Measurements from ENCODE around the gene ADGRE2.
A peak's percentile ranks its signal among the peaks of the same experiment; 100 is the strongest.

The ADGRE2 gene

GRCh38 chr19:14731200-14731599 lies 47.2 kb downstream of the ADGRE2 start:
- DNase-seq: no peak

DNA sequence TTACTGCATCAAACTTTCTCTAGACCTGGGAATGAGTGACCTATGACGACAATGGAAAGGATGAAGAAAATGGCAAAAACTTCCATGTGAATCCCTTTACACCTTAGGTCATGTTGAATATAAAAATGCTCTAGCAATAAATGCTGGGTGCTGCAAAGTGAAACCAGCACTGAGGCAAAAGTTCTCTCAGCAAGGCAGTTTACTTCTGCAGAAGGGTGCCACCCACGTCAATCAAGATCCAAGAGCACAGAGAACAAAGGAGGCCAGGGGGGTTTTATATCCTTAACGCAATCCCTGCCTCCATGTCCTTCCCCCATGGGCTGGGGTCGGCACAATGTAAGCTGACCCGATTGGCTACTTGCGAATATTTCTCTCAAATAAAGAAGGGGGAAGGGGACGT lies 49.8 kb downstream of the ADGRE2 start:
- no peak for DNase-seq

GRCh38 chr19:14722127-14722526 lies 56.2 kb downstream of the ADGRE2 start:
- no peak for DNase-seq

DNA sequence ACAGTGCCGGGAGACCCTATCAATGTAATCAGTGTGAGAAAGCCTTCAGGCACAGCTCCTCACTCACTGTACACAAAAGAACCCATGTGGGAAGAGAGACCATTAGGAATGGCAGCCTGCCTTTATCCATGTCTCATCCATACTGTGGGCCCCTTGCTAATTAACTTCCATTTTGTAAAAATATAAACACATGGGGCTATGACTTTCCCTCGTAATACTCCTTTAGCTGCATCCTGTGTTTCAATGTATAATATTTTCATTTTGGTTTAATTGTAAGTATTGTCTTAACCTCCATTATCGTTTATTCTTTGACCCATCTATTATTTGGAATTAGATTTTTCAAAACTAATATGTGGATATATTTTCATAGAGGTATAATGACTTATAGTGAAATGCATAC lies 59.2 kb downstream of the ADGRE2 start:
- DNase-seq: no peak

DNA sequence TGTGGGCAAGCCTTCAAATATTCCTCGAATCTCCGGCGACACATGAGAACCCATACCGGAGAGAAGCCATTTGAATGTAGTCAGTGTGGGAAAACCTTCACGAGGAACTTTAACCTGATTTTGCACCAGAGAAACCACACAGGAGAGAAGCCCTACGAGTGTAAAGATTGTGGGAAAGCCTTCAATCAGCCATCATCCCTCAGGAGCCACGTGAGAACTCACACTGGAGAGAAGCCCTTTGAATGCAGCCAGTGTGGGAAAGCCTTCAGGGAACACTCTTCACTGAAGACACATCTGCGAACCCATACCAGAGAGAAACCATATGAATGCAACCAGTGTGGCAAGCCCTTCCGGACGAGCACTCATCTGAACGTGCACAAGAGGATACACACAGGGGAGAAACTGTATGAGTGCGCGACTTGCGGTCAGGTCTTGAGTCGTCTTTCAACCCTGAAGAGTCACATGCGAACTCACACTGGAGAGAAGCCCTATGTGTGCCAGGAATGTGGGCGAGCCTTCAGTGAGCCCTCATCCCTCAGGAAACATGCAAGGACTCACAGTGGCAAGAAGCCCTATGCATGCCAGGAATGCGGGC lies 59.7 kb downstream of the ADGRE2 start:
- DNase-seq: no peak

GRCh38 chr19:14715841-14716240 lies 62.5 kb downstream of the ADGRE2 start:
- no peak for DNase-seq

- DNase-seq: no peak
These were observed 73.9 kb downstream of the ADGRE2 start for GRCh38 chr19:14704450-14704849.

DNA sequence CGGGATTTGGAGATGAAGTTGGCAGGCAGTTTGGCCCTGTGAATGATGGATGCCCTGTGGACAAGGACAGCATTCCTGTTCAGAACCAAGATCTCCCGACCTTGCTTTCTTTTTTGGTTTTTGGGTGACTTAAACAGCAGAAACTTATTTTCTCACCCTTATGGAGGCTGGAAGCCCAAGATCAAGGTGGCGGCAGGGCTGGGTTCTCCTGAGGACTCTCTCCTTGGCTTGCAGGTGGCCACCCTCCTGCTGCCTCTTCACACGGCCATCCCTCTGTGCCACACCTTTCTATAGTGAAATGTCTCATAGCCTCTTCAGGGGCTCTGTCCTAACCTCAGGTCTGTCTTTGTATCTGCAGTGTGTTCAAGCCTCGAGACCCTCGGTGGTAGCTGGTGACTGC lies 74.5 kb downstream of the ADGRE2 start:
- no peak for DNase-seq

GRCh38 chr19:14700711-14701375 lies 77.5 kb downstream of the ADGRE2 start:
- DNase-seq: no peak

DNA sequence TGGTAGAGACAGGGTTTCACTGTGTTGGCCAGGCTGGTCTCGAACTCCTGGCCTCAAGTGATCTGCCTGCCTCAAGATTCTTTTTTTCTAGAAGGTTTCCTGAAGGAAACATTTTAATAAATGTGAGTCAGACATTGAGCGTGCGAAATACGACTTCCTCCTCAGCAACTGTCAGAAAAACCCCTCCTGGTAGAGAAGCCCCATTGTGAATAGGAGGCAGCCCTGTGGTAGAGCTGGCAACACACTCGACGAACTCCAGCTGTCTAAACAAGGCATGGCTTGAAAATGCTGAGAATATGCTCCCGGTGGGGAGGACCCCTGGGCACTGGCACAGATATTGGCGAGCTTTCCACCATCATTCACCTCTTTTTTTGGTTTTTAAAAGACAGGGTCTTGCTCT lies 78.7 kb downstream of the ADGRE2 start:
- no peak for DNase-seq

DNA sequence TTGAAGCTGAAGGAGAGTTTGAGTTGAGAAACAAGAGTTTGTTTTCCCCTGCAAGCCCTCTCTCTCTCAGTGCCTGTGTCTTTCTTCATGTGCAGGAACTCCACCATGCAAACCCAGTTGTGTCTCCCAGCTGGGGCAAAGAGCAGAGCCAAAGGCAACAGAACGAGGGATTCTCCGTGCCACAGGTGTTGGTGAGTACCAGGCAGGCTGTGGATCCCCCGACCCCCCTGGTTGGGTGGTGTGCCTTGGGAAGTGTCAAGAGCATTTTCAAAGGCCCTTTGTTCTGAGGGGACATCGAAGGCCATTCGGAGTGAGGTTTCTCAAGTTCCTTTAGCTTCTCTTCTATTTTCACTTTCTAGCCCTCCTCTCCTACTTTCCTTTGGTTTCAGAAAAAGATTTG lies 82.9 kb downstream of the ADGRE2 start:
- no peak for DNase-seq

- DNase-seq: no peak
These were observed 83.6 kb downstream of the ADGRE2 start for GRCh38 chr19:14694641-14695266.

DNA sequence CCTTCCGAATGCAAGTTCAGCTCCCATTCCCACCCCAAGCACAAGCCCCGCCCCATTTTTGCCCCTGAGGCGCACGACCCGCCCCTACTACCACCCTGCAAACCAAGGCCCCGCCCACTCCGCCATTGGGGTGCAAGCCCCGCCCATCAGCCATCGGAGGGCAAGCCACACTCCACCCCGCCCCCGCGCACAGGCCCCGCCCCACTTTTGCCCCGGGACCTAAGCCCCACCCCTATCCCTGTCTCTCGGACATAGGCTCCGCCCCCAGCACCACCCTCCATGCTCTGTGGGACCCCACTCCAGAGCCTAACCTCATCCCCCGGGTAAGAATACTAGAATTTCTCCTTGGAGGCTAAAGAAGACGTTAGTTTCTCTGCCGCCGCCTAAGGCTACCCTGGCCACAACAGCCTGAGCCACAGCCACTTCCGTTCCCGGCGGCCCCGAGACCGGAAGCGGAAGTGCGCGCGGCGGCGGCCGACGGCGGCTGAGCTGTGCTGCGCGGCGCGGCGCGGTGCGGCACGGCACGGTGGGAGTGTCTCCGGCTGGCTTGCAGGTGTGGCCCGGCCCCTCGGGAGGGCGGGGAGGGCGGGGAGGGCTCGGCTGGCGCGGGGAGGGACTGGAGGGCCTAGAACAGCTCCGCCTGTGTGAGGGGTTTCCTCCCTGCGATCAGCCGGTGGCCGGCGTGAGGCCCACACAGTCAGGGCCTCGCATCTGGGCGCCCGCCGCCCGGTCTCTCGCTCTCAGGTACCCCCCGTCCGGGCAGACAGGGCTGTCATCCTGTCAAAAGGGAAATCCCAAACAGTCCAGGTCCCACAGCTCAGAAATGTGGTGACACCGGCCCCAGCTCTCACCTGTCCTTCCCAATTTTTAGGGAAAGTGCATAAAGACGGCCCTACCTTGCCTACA lies 88.5 kb downstream of the ADGRE2 start, which contains the start of gene ZNF333:
TSS of gene ZNF333 (plus strand) at position 451 of the 906 bp plus-strand sequence. CDS start 3,444 bp downstream, outside the sequence.
- DNase-seq: peak; percentile 95 to 96

DNA sequence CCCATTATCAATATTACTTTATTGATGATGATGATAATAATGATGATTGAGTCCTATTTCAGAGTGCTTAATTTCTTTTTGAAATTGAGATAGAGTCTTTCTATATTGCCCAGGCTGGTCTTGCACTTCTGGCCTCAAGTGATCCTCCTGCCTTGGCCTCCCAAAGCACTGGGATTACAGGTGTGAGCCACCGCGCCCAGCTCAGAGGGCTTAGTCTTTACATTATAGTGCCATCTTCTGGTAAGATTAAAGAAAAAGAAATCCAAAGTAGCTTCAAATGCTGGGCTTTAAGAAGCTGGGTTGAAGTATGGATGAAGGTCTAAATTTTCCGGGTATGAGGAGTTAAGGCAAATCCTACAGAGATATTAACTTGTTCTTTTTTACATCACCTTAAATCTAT lies 91.9 kb downstream of the ADGRE2 start:
- DNase-seq: peak; percentile 37 to 43

DNA sequence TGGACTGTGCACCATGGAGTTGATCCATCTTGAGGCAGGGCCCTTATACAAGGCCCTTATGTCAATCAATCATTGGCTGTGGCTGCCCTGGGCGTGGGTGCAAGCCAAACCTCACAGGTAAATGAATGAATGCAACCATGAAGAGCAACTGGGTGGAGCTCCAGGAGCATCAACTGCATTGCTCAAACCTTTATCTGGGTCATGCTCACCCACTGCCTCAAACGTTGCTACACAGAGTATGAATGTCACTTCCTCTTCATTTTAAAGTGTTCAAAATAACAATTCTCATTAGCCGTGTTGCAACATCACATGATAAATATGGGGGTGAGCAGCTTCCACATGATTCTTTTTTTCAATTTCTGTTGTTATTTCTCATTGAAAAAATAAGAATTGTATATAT lies 94.9 kb downstream of the ADGRE2 start:
- DNase-seq: peak; percentile 15 to 41
